Peyer's patch (tissue), 4 donors: Measurements from ENCODE around the gene SPATA31C2.

Source experiments
- CTCF ChIP-seq, 6 experiments: fragments of 450-650 bp in 4 of 6; fragments of 200-600 bp in 2 of 6; sonication (generic) in 1 of 6; IDR thresholded peaks; one replicate each; pipeline ENCODE4 v1.5.1; 2017 to 2019; ENCODE audit warnings: antibody characterized with exemption in 6 of 6, mild to moderate bottlenecking in 3 of 6, moderate library complexity in 1 of 6
- POLR2A ChIP-seq, 2 donors: fragments of 450-650 bp; IDR thresholded peaks; one replicate each; pipeline ENCODE4 v1.5.1; 2017; ENCODE audit warnings: antibody characterized with exemption in 2 of 2, mild to moderate bottlenecking in 2 of 2, moderate library complexity in 2 of 2

DNA sequence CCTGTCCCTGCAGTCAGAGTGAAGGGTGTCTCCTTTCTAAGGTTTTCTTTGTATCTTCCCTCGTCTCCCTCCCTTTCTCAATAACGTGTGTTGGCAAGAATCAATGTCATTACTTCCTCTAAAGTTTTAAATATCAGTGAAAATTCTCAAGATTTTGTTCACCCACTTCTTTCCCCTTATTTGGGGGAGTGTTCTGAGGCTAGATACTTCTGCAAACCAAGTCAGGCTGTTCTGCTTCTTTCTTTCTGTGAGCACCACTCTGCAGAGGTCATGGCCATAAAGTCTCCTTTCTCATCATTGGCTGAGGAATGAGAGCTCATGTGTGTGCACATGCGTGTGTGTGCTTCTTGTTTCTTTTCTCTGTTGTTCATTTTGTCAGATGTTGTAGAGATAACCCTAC lies 26.6 kb upstream of the SPATA31C2 start:
- TF ChIP-seq CTCF (IDR thresholded peaks at IDR 0.05) (no peak), POLR2A (IDR thresholded peaks at IDR 0.05) (no peak)
